NCI-H1694 treated with DMSO at 0.1 percent for 48 hours (cell line): ENCODE measurements around the gene ATP1B4.
"Not testable (repeated sequence)": the region's sequence is repeated elsewhere in the genome, so short reads cannot be mapped to it uniquely, and the experiment has no call there.

Experiments used
- DNase-seq: peaks from one replicate; lab custom pipeline; 2025; lab: John Stamatoyannopoulos, UW

ATP1B4 gene

DNA sequence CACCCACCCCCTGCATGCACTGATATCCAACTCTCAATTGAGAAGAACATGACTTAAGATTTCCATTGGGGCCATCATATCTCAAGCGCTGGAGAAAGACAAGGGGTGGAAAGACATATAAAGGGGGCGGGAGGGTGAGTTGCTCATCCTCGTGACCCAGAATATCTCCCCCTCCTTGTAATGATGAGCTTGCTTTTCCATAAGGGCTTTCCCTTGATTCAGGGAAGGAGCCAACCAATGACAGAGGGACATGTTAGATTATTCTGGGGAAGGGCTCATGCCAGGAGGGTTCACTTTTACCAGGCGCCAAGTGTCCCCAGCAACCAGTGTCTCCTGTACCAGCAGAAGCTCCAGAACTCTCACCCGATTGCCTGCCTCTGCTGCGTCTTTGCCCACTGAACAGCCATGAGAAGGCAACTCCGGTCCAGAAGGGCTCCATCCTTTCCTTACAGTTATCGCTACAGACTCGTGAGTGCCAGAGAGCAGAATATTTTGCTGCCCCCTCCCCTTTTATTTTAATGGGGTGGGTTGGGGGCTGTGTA is at the start of gene ATP1B4:
ATP1B4 (plus strand) TSS at position 326 of the 542 bp plus-strand sequence; CDS start at position 406, 80 bp downstream.
- DNase-seq = no peak

DNA sequence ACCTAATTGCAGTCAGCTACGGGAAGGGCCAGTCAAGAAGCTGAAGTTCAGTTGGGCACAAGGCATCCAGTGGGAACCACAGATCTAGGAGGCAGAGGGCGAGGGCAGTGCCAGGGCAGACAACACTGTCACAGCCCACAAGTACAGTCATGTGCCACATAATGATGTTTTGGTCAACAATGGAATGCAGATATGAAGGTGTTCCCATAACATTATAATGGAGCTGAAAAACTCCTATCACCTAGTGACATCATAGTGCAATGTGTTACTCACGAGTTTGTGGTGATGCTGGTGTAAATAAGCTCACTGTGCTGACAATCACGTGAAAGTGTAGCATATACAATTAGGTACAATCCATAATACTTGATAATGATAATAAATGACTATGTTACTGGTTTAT is 46.1 kb upstream of the ATP1B4 start:
- DNase-seq = no peak

DNA sequence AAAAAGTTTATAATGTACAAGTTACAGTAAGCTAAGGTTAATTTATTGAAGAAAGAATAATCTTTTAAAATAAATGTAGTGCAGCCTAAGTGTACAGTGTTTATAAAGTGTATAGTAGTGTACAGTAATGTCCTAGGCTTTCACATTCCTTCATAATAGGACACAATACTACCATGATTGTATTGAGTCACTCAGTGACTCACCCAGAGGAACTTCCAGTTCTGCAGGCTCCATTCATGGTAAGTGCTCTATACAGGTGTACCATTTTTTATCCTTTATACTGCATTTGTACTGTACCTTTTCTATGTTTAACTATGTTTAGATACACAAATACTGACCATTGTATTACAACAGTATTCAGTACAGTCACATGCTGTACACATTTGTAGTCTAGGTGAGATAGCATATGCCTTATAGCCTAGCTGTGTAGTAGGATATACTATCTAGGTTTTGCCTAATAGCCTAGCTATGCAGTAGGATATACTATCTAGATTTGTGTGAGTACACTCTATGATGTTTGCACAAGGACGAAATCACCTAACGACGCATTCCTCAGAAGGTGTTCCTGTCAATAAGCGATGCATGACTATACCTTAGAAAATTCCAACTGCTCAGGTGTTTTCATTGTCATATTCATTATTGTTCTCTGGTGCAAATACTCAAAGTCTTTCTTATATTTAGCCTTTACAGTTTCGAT is 45.2 kb upstream of the ATP1B4 start:
- no peak for DNase-seq

GRCh38 chrX:120318411-120318810 is 43.5 kb upstream of the ATP1B4 start:
- no peak for DNase-seq

GRCh38 chrX:120321520-120322281 is 40.2 kb upstream of the ATP1B4 start:
- DNase-seq = no peak

GRCh38 chrX:120331116-120331515 is 30.8 kb upstream of the ATP1B4 start:
- no peak for DNase-seq

DNA sequence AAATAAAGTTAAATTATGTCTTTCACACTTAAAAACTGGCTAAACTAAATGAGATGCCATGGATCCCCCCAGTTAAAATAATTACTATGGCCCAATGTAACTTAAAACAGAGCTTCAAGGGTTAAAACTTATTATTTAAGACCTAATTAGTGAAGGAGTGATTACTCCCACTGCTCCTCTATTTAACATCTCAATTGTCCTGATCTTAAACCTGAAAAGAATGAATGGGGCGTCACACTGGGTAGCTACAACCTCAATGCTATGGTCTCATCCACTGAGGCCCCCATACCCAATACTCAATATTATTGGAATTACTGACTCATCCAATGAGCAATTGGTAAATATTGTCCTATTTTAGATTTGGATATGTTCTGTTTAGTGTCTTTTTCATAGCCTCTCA is 29.5 kb upstream of the ATP1B4 start:
- no peak for DNase-seq

DNA sequence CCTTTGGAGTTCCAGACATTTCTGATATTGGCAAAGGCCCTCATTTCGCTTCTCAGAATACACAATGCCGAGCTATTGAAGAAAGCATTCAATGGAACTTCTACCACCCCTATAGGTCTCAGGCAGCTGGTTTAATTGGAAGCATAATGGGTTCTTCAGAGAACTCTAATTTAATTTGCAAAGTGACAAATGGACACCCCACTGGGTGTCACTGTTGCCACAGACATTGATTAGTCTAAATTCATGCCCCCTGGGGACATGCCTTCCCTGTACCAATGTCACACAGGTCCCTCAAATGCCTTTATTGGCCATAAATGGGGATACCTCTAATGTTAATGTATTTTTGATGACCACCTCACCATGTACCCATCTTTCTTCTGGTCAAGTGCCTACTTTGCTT is 27.7 kb upstream of the ATP1B4 start:
- no peak for DNase-seq

DNA sequence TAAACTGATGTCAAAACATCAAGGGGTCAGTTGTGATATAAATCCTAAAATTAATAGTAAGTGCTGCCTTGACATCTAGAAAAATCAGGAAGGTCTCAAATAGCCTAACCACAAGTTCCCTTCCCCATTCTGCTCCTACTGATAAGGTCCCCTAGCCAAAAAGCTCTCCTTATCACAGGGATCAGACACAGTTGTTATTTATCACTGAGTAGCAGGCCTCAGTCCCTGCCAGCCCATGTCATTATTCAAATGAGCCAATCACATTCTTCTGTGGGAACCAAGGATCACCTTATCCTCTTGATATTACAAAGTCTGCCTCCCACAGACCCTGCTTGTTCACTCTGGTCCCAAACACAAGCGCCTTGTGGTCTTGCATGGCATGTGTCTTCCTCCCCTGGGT is 27.3 kb upstream of the ATP1B4 start:
- DNase-seq = no peak

DNA sequence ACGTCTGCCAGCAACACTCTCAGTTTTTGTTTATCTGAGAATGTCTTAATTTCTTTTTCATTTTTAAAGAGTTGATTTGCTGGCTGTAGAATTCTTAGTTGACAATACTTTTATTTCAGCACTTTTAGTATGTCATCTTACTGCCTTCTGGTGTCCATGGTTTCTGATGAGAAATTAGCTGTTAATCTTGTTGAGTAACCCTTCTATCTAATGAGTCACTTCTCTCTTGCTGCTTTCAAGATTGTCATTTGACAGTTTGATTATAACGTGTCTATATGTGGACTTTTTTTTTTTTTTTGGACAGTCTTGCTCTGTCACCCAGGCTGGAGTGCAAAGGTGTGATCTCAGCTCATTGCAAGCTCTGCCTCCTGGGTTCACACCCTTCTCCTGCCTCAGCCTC is 26.6 kb upstream of the ATP1B4 start:
- no peak for DNase-seq

DNA sequence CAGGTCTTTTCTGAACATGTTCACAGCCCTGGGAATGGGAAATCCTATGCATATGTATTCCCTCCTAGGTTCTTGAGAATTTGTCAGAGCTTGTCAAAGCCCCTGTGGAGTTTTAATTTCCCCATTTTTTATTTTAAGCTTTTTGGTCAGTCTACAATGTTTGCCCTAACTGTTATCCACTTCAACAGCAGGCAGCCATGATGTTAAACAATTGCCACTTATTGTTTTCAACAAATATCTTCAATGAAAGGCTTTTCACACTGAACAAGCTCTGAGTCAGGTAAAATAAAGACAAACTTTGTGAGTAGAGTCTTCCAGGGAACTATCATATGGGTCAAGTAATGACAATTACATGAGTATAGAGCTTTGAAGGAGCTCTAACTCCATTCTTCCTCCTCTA is 25.0 kb upstream of the ATP1B4 start:
- no peak for DNase-seq

DNA sequence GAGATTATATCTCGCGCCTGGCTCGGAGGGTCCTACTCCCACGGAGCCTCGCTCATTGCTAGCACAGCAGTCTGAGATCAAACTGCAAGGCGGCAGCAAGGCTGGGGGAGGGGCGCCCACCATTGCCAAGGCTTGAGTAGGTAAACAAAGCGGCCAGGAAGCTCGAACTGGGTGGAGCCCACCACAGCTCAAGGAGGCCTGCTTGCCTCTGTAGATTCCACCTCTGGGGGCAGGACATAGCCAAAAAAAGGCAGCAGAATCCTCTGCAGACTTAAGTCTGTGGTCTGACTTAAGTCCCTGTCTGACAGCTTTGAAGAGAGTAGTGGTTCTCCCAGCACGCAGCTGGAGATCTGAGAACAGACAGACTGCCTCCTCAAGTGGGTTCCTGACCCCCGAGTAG is 17.3 kb upstream of the ATP1B4 start:
- DNase-seq = not testable (repeated sequence)

- DNase-seq = no peak
Observed at GRCh38 chrX:120350450-120351138, 11.3 kb upstream of the ATP1B4 start.

DNA sequence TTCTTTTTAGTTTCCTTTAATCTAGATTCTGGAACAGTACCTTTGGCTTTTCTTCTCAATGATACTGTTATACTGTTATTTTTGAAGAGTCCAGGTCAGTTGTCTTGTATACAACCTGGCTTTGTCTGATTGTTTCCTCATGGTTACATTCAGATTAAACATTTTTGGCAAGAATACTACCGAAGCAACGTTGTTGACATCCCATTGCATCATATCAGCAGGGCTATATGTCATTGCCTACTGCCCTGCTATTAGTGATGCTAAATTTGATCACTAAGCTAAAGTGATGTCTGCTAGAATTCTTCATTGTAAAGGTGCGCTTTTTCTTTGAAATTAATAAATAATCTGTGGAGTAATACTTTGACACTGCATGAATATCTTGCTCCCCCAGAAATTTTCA is 5.8 kb upstream of the ATP1B4 start:
- no peak for DNase-seq

GRCh38 chrX:120357186-120357585 is 4.7 kb upstream of the ATP1B4 start:
- no peak for DNase-seq

- DNase-seq = no peak
Observed at GRCh38 chrX:120358737-120359456, 3.0 kb upstream of the ATP1B4 start.

- no peak for DNase-seq
Observed at GRCh38 chrX:120365320-120365719, 3.4 kb downstream of the ATP1B4 start.

DNA sequence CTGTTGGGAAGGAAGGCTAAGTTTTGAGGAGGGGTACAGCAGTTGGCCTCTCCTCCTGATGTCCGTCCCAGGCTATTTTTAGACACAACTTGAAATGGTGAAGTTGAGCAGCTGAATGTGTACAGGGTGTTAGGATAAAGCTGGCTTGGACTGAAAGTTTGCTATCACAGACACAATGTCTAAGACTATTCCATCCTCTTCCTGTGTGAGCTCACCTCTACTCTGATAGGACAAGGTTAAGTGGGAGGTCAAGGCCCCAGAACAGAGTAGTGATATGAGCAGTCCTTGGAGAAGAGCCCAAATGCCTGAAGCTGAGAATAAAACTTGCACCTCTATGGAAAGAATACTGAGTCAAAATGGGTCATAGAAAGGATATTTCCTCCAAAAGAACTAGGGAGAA is 4.1 kb downstream of the ATP1B4 start:
- DNase-seq = no peak

DNA sequence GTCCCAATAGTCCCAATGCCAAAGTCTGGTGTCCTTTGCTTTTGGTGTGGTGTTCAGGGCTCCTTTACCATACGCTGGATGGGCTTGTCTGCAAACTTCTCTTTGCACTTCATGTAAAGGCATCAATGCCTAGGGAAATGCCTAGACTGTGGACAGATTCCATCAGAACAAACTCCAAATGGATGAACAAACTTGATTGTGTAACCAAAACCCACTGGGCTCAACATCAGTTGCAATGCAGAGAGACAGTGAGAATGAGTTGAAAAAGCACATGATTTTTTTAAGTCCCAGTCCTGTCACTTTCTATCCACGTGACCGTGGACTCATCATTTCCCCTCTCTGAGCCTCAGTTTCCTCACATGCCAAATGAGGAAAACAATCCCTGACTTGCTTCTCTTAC is 4.9 kb downstream of the ATP1B4 start:
- no peak for DNase-seq

GRCh38 chrX:120367402-120368109 is 5.7 kb downstream of the ATP1B4 start:
- DNase-seq = no peak

DNA sequence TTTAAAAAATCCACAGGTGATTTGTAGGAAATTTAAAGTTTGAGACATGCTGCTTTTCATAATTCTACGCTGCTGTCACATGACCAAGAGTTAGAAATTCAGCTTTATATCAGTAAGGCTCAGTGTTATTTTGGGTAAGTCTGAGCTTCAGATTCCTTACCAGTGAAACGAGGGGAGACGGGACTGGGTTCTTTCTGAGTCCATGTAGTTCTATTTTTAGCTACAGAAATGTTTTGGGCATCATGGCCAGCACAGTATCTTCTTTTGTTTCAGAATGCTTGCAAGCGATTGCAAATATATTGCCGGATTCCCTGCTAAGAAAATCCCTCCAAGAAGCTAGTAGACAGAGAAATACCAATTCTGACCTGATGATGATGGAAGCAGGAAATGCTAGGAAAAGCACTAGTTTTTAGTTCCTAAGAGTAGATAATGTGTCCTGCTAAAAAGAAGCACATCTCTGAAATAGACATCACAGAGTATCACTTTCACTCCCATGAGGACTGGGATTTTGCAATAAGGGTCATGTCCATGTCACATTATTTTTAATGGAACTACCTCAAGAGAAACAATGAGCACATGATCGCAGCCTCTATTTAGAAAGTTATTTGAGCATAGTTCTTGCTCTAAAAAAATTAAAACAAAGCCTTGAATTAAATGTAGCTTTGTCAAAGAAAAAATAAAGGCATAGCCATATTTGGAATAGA is 10.9 kb downstream of the ATP1B4 start:
- DNase-seq = no peak
